Endodermal cell (in vitro differentiated cells): ENCODE data around the gene MED1. TPM values are rescaled to one million over a fixed set of nuclear protein-coding genes. Genes with fewer than 3 reads are reported as not detected.

Experiments used
- DNase-seq: peaks from one replicate; pipeline ENCODE4 v3.0.0-alpha.2; 2017
- H3K27ac ChIP-seq: 2 replicates; pipeline ENCODE4 v1.5.1; 2013; ENCODE audit warnings: mild to moderate bottlenecking, low read depth, low read length, moderate library complexity
- H3K27me3 ChIP-seq: 2 replicates; pipeline ENCODE4 v1.6.1; 2013; ENCODE audit warnings: mild to moderate bottlenecking, low read length, moderate library complexity; ENCODE audit not compliant: insufficient read depth, control insufficient read depth, poor library complexity, severe bottlenecking
- H3K36me3 ChIP-seq: 2 replicates; pipeline ENCODE4 v1.7.0; 2013; ENCODE audit warnings: mild to moderate bottlenecking, low read length, moderate library complexity; ENCODE audit not compliant: control insufficient read depth, insufficient read depth
- H3K4me1 ChIP-seq: one replicate; pipeline ENCODE4 v1.7.0; 2013; ENCODE audit warnings: low read length; ENCODE audit not compliant: control insufficient read depth, insufficient read depth
- H3K4me3 ChIP-seq: 2 replicates; pipeline ENCODE4 v1.5.1; 2013; ENCODE audit warnings: mild to moderate bottlenecking, low read length, moderate library complexity
- H3K9ac ChIP-seq: 2 replicates; pipeline ENCODE4 v1.6.1; 2013; ENCODE audit warnings: mild to moderate bottlenecking, low read length, moderate library complexity; ENCODE audit not compliant: poor library complexity, severe bottlenecking; ENCODE audit errors: extremely low read depth
- H3K9me3 ChIP-seq: 2 replicates; pipeline ENCODE4 v1.6.1; 2013; ENCODE audit warnings: mild to moderate bottlenecking, low read length, moderate library complexity; ENCODE audit not compliant: control insufficient read depth
- H3K27ac Mint-ChIP-seq: 2 replicates; pipeline ENCODE4 v1.8.0; 2020; ENCODE audit warnings: mixed read lengths
- H3K27me3 Mint-ChIP-seq: 2 replicates; pipeline ENCODE4 v1.8.0; 2021; ENCODE audit warnings: mild to moderate bottlenecking, mixed read lengths; ENCODE audit not compliant: insufficient read depth
- H3K36me3 Mint-ChIP-seq: 2 replicates; pipeline ENCODE4 v1.8.0; 2020; ENCODE audit warnings: low read depth, mixed read lengths
- H3K4me1 Mint-ChIP-seq: 2 replicates; pipeline ENCODE4 v1.8.0; 2020; ENCODE audit warnings: mixed read lengths
- H3K4me3 Mint-ChIP-seq: 2 replicates; pipeline ENCODE4 v1.8.0; 2020; ENCODE audit warnings: mild to moderate bottlenecking, moderate library complexity, mixed read lengths
- H3K9me3 Mint-ChIP-seq: 2 replicates; pipeline ENCODE4 v1.8.0; 2020; ENCODE audit warnings: mild to moderate bottlenecking, mixed read lengths
- WGBS, 2 experiments: methylation state at CpG; one replicate each; pipeline versions ENCODE4 v1.1.5 to v1.1.7; 2013; ENCODE audit warnings: missing lambda C conversion rate in 2 of 2, mixed read lengths in 1 of 2; ENCODE audit not compliant: insufficient coverage in 1 of 2, insufficient read length in 1 of 2; 5-methylcytosine and 5-hydroxymethylcytosine counted together
- total RNA-seq, 2 donors: library from RNA; stranded (reverse); fragmentation: NEBNext Ultra II Directional in 1 of 2; extraction: Animal tissue kit (Norgen Biotek cat#: 25700) in 1 of 2; gene quantifications; 2 replicates in 1 of 2; 3 replicates in 1 of 2; pipeline ENCODE4 v1.2.1, GENCODE V29; 2021
- TF ChIP-seq, protein P1 (sequence below): fragments of 200-600 bp; sonication (generic); conservative IDR thresholded peaks from 2 replicates; pipeline ENCODE4 v1.5.0; 2021; ENCODE audit warnings: antibody characterized with exemption, mild to moderate bottlenecking

MED1 gene
- total RNA-seq, 2 donors from 2014 or later: 56.1 to 57.5 TPM

DNA sequence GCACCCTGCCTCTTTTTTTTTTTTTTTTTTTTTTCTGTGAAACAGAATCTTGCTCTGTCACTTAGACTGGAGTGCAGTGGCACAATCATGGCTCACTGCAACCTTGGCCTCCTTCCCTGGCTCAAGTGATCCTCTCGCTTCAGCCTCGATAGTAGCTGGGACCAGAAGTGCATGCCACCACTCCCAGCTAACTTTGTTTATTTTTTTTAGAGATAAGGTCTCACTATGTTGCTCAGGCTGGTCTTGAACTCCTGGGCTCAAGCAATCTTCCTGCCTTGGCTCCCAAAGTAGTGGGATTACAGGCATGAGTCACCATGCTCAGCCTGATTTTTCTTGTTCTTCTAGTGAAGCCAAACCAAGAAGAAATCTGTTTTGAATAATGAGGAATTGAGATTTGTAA, 35.2 kb upstream of the MED1 start:
- Histone ChIP-seq H3K9ac (no peak overlapping the region), H3K27me3 (no peaks in the 10 kb centered on the region), H3K9me3 (no peaks in the 10 kb centered on the region), H3K27ac (no peak overlapping the region), H3K4me1 (no peaks in the 10 kb centered on the region), H3K4me3 (no peak overlapping the region), H3K36me3 (peaks cover 34% of the 10 kb centered on the region)
- Mint-ChIP-seq H3K4me3 (no peak overlapping the region), H3K27ac (peak overlapping the region; percentile 30), H3K4me1 (no peaks in the 10 kb centered on the region), H3K9me3 (no peaks in the 10 kb centered on the region), H3K36me3 (peaks cover 20% of the 10 kb centered on the region), H3K27me3 (no peaks in the 10 kb centered on the region)
- no peak for DNase-seq
- TF ChIP-seq, protein P1, sequence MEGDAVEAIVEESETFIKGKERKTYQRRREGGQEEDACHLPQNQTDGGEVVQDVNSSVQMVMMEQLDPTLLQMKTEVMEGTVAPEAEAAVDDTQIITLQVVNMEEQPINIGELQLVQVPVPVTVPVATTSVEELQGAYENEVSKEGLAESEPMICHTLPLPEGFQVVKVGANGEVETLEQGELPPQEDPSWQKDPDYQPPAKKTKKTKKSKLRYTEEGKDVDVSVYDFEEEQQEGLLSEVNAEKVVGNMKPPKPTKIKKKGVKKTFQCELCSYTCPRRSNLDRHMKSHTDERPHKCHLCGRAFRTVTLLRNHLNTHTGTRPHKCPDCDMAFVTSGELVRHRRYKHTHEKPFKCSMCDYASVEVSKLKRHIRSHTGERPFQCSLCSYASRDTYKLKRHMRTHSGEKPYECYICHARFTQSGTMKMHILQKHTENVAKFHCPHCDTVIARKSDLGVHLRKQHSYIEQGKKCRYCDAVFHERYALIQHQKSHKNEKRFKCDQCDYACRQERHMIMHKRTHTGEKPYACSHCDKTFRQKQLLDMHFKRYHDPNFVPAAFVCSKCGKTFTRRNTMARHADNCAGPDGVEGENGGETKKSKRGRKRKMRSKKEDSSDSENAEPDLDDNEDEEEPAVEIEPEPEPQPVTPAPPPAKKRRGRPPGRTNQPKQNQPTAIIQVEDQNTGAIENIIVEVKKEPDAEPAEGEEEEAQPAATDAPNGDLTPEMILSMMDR: no peak
- WGBS, 2 experiments: 79 to 97% methylated on average over 2 of the region's 2 CpGs

DNA sequence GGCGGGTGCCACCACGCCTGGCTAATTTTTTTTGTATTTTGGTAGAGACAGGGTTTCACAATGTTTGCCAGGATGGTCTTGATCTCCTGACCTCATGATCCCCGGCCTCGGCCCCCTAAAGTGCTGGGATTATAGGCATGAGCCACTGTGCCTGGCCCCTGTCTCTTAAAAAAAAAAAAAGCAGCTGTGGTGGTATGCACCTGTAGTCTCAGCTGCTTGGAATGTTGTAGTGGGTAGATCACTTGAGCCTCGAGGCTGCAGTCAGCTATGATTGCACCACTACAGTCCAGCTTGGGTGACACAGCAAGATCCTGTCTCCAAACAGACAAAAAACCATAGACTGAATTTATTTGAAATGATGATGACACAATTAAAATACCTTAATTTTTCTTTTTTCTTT, 34.5 kb upstream of the MED1 start:
- no peaks in the 10 kb centered on the region for H3K27me3 ChIP-seq
- Mint-ChIP-seq H3K4me3 (no peak overlapping the region), H3K36me3 (peaks cover 17% of the 10 kb centered on the region), H3K4me1 (no peaks in the 10 kb centered on the region), H3K27me3 (no peaks in the 10 kb centered on the region), H3K9me3 (no peaks in the 10 kb centered on the region), H3K27ac (peak overlapping the region; percentile 44)
- H3K27ac ChIP-seq: no peak overlapping the region
- DNase-seq: no peak
- H3K36me3 ChIP-seq: peaks cover 31% of the 10 kb centered on the region
- H3K4me1 ChIP-seq: no peaks in the 10 kb centered on the region
- TF ChIP-seq, protein P1: no peak
- H3K9me3 ChIP-seq: no peaks in the 10 kb centered on the region
- H3K4me3 ChIP-seq: no peak overlapping the region
- no peak overlapping the region for H3K9ac ChIP-seq
- 88 to 94% methylated on average over 4 to 5 of the region's 5 CpGs for WGBS, 2 experiments

DNA sequence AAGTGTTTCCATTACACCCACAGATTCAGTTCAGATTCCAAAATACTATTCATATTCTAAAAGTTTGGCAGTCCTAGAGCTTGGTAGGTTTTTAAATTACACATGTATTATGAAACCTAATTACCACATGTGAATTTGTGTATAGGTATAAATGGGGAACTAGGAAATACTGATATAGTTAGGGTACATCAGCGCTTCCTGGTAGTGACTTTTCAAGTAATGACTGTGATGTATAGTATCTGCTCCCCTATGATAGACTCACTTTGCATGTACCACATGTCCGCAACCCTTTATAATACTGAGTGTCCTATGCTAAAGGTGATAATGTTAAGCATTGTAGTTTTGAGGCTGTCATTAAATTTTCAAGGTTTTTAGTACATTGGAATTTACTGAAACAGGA, 33.1 kb upstream of the MED1 start:
- H3K27me3 ChIP-seq: no peaks in the 10 kb centered on the region
- WGBS, 2 experiments: 95% methylated on average over 2 of the region's 2 CpGs; no CpG with 5 or more reads in 1 of the 2 experiments
- H3K4me1 ChIP-seq: no peaks in the 10 kb centered on the region
- no peak overlapping the region for H3K4me3 Mint-ChIP-seq
- TF ChIP-seq, protein P1: no peak
- H3K9ac ChIP-seq: no peak overlapping the region
- no peak overlapping the region for H3K27ac Mint-ChIP-seq
- H3K9me3 ChIP-seq: no peaks in the 10 kb centered on the region
- no peaks in the 10 kb centered on the region for H3K4me1 Mint-ChIP-seq
- no peaks in the 10 kb centered on the region for H3K9me3 Mint-ChIP-seq
- H3K36me3 Mint-ChIP-seq: peaks cover 21% of the 10 kb centered on the region
- no peak overlapping the region for H3K4me3 ChIP-seq
- H3K27me3 Mint-ChIP-seq: no peaks in the 10 kb centered on the region
- H3K27ac ChIP-seq: no peak overlapping the region
- H3K36me3 ChIP-seq: peaks cover 29% of the 10 kb centered on the region
- DNase-seq: no peak
